Subcutaneous abdominal adipose tissue (tissue), 5 donors: ENCODE results near the gene DPP6.

ENCODE experiments used
- H3K27ac ChIP-seq: one replicate; pipeline ENCODE4 v1.7.0; 2013; ENCODE audit warnings: low read depth, mild to moderate bottlenecking, inconsistent platforms, low read length, moderate library complexity
- H3K27me3 ChIP-seq, 5 donors: one replicate each; pipeline ENCODE4 v1.7.0; 2013; ENCODE audit warnings: low read length in 5 of 5, inconsistent platforms in 1 of 5; ENCODE audit not compliant: control insufficient read depth in 5 of 5, insufficient read depth in 4 of 5
- H3K36me3 ChIP-seq, 5 donors: one replicate each; pipeline ENCODE4 v1.7.0; 2013; ENCODE audit warnings: low read length in 5 of 5; ENCODE audit not compliant: control insufficient read depth in 5 of 5, insufficient read depth in 5 of 5
- H3K4me1 ChIP-seq, 5 donors: one replicate each; pipeline ENCODE4 v1.7.0; 2013; ENCODE audit warnings: low read length in 5 of 5, mild to moderate bottlenecking in 3 of 5, moderate library complexity in 1 of 5; ENCODE audit not compliant: control insufficient read depth in 5 of 5, insufficient read depth in 5 of 5
- H3K4me3 ChIP-seq, 5 donors: one replicate each; pipeline ENCODE4 v1.7.0; 2013; ENCODE audit warnings: low read length in 5 of 5, low read depth in 1 of 5
- H3K9ac ChIP-seq, 5 donors: one replicate each; pipeline ENCODE4 v1.7.0; 2013; ENCODE audit warnings: low read length in 5 of 5, mild to moderate bottlenecking in 4 of 5, moderate library complexity in 3 of 5
- H3K9me3 ChIP-seq, 5 donors: one replicate each; pipeline ENCODE4 v1.7.0; 2013; ENCODE audit warnings: low read length in 5 of 5; ENCODE audit not compliant: control insufficient read depth in 5 of 5
- donor health status: healthy.
- donor health status: healthy.
- donor health status: healthy.
- donor health status: healthy.
- donor health status: healthy.

DPP6 gene

DNA sequence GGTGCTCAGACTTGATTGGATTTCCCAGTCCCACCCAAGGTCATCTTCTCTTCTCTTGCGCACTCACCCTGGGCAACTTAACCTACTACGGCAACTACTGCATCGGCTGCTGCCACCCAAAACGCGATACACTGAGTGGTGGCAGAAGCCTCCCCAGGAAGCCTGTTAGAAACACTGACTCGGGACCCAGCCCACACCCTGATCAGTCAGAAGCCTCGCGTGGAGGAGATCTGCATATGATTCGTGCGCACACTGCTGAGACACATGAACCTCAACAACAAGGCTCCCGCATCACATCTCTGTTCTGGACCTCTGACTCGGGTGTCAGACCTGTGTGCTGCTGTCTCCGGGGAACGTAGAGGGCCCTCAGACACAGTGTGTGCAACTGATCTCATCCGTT is 531.3 kb downstream of the DPP6 start:
- Histone ChIP-seq H3K4me3 (no peak overlapping the region), H3K27me3 (no peaks in the 10 kb centered on the region), H3K4me1 (peaks cover 0 to 4% (median 0%) of the 10 kb centered on the region in 5 donors), H3K36me3 (no peaks in the 10 kb centered on the region), H3K27ac (no peak overlapping the region), H3K9ac (no peak overlapping the region), H3K9me3 (peaks cover 0 to 2% (median 0%) of the 10 kb centered on the region in 5 donors)

DNA sequence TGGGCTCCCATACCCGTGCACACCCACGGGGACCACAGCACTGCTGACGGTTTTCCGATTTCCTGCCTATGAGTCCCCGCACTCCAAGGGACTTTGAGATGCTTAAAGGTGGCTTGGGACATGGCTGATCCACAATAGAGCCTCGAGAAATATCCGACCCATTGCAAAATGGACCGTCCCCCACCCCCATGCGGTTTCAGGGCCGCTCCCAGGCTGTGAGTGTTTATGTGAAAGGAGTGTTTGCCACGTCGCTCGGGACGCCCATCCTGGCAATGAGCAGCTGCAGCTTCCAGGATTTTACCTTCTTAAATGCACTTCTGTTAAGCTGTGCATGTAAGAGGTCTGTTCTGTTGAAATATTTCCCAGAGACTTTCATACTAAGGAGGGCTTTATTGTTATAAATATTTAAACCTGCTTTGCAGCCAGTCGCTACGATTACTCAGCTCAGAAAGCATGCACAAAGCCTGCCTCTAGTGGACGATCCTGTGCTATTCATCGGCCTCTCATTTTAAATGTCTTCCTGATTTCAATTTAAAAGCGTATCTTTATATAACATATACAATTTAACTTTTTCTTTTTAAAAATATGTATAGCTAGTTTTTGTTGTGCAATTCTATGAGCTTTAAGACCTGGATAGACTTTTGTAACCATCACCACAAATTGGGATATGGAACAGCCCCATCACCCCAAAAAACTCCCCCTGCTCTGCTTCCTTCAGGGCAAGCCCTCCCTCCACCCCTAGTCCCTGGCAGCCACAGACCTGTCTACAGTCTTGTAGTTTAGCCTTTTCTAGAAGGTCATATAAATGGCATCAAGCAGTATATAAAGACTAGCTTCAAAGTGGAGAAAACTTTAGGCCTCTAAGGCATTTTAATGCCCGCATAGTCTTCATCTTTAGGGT is 532.4 kb downstream of the DPP6 start:
- Histone ChIP-seq H3K36me3 (no peaks in the 10 kb centered on the region), H3K4me3 (peak overlapping the region in 1 of 5 donors; percentile 14), H3K9ac (no peak overlapping the region), H3K4me1 (peaks cover 0 to 4% (median 0%) of the 10 kb centered on the region in 5 donors), H3K27ac (no peak overlapping the region), H3K9me3 (peaks cover 0 to 2% (median 0%) of the 10 kb centered on the region in 5 donors), H3K27me3 (no peaks in the 10 kb centered on the region)

DNA sequence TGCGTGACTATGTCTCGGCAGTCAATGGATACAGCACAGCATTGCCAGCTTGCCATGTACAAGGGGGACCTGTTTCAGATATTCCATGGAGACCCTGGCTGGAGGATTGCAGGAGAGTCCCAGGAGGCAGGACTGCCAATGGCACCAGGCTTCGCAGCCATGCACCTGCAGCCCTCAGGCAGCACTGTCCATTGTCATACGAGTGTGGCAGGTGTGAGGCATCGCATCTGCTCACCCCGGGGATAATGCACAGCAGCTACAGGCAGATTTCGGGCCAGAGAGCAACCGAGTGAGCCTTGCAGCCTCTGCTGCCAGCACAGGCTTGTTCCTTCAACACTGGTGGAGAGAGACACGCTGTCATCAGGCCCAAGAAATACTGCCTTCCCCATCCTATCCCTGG is 535.6 kb downstream of the DPP6 start:
- H3K4me3 ChIP-seq = no peak overlapping the region
- no peaks in the 10 kb centered on the region for H3K36me3 ChIP-seq
- H3K9ac ChIP-seq = no peak overlapping the region
- H3K4me1 ChIP-seq = peaks cover 0 to 15% (median 6%) of the 10 kb centered on the region in 5 donors
- H3K27me3 ChIP-seq = no peaks in the 10 kb centered on the region
- no peak overlapping the region for H3K27ac ChIP-seq
- H3K9me3 ChIP-seq = peaks cover 0 to 7% (median 0%) of the 10 kb centered on the region in 5 donors

DNA sequence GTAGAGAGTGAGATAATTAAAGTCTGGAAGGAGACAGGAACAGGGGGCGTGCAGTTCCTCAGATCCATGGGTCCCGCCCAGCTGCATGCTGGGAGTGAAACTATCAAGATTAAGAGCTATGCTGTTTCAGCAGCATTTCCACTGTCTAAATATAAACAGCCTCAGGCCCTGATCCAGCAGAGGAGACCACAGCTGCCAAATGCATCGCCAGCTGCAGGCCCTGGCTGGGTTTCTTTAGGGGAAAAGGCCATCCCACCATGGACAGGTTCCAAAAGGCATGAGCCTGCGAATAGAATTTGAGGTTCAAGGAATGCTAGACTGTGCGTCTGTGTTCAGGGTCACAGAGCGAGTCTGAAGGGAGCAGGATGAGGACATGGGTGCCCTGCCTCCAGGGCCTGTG is 539.3 kb downstream of the DPP6 start:
- Histone ChIP-seq H3K9me3 (peaks cover 0 to 8% (median 0%) of the 10 kb centered on the region in 5 donors), H3K36me3 (no peaks in the 10 kb centered on the region), H3K9ac (no peak overlapping the region), H3K4me1 (peaks cover 0 to 12% (median 6%) of the 10 kb centered on the region in 5 donors), H3K27ac (no peak overlapping the region), H3K27me3 (no peaks in the 10 kb centered on the region), H3K4me3 (peak overlapping the region in 1 of 5 donors; percentile 25)

DNA sequence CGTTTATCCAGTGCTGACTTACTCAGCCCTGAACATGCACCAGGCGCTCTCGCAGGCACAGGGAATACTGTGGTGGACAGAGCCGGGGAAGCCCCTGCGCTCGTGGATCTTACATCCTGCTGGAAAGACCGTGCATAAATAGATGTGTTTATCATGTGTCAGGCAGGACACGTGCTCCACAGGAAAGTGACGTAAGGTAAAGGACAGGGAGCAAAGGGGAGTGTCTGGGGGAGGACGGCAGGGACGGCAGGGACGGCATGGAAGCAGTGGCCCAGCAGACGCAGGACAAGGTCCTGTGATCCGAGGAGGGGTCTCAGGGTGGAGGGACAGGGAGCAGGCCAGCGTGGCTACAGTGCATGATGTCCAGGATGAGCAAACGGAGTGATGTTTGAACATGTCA is 540.2 kb downstream of the DPP6 start:
- Histone ChIP-seq H3K36me3 (no peaks in the 10 kb centered on the region), H3K27ac (no peak overlapping the region), H3K9ac (no peak overlapping the region), H3K4me1 (peaks cover 0 to 12% (median 6%) of the 10 kb centered on the region in 5 donors), H3K27me3 (no peaks in the 10 kb centered on the region), H3K9me3 (peaks cover 0 to 8% (median 0%) of the 10 kb centered on the region in 5 donors), H3K4me3 (no peak overlapping the region)

DNA sequence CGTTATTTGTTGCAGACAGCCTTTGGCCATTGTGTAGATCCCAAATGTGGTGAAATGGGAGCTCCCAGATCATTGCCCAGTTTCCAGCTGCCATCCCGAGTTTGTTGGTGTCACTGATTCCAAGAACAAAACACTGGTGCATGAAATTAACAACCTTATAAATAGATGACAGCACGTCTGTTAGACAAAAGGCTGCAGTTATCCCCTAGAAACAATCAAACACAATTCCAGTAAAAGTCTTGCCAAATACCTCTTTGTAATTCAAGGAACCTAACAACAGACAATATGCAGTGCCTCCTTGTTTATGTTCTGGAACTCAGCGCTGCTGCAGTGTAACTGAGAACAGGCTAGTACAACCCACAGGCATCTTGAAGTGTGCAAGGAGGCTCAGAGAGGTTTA is 546.2 kb downstream of the DPP6 start:
- Histone ChIP-seq H3K27me3 (no peaks in the 10 kb centered on the region), H3K9ac (no peak overlapping the region), H3K36me3 (no peaks in the 10 kb centered on the region), H3K27ac (no peak overlapping the region), H3K4me3 (no peak overlapping the region), H3K4me1 (peaks cover 0 to 5% (median 0%) of the 10 kb centered on the region in 5 donors), H3K9me3 (no peaks in the 10 kb centered on the region)

DNA sequence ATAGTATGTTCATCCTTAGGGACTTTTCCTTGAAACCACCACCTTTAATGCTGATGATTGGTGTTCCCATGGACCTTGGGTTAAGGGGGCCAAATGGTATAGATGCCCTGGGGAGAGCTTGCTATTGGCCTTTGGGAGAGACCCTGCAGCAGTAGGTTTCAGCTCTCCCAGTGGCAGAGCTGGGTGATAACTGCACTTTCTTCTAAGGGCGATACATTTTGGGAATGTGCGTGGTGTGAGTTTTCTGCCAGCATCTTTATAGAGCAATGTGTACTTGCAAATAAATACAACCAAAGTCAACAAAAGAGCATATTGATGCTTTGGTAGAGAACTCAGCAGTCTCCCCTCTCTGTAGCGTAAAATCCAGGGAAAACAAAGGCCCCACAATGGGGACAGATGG is 546.7 kb downstream of the DPP6 start:
- no peaks in the 10 kb centered on the region for H3K9me3 ChIP-seq
- H3K27ac ChIP-seq = no peak overlapping the region
- peaks cover 0 to 5% (median 0%) of the 10 kb centered on the region in 5 donors for H3K4me1 ChIP-seq
- H3K9ac ChIP-seq = no peak overlapping the region
- H3K36me3 ChIP-seq = no peaks in the 10 kb centered on the region
- no peaks in the 10 kb centered on the region for H3K27me3 ChIP-seq
- H3K4me3 ChIP-seq = no peak overlapping the region

DNA sequence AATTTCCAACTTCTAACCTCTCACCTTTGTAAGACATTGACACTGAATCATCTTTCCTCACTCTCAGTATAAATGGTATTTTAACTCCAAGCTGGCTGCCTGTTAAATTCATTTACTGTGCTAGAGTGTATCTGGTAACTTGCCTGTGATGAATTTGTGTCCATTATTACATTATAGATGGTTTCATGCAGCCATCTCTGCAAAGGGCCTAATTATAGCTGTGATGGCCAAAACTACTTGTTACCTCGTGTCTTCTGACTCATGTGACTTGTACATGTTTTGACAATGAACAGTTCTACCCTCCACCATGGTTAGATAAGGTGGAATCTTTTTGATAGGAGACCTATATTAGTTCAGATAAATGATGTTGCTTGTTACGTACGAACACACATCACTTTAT is 558.7 kb downstream of the DPP6 start:
- Histone ChIP-seq H3K4me3 (no peak overlapping the region), H3K27ac (no peak overlapping the region), H3K36me3 (no peaks in the 10 kb centered on the region), H3K9me3 (peaks cover 0 to 4% (median 0%) of the 10 kb centered on the region in 5 donors), H3K9ac (no peak overlapping the region), H3K4me1 (no peaks in the 10 kb centered on the region), H3K27me3 (no peaks in the 10 kb centered on the region)

DNA sequence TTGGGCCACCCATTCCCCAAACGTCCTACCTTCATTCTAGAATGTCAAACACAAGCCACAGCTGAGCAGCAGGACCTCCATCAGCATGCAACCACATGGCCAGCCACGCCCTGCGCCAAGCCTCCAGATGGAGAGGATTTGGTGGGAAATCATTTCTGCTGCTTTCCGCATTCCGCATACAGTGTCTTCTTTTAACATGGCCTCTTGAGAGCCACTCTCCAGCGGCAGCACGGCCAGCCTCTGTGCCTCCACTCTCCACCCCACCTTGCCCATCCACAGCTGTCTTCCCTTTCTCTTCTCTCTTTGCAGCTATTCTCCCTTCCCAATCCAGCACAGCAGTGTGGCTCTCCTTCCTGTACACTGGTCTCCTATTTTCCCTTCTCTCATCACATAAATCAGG is 561.6 kb downstream of the DPP6 start:
- Histone ChIP-seq H3K9ac (no peak overlapping the region), H3K4me1 (no peaks in the 10 kb centered on the region), H3K27ac (no peak overlapping the region), H3K9me3 (peaks cover 0 to 4% (median 0%) of the 10 kb centered on the region in 5 donors), H3K36me3 (no peaks in the 10 kb centered on the region), H3K27me3 (no peaks in the 10 kb centered on the region), H3K4me3 (no peak overlapping the region)

DNA sequence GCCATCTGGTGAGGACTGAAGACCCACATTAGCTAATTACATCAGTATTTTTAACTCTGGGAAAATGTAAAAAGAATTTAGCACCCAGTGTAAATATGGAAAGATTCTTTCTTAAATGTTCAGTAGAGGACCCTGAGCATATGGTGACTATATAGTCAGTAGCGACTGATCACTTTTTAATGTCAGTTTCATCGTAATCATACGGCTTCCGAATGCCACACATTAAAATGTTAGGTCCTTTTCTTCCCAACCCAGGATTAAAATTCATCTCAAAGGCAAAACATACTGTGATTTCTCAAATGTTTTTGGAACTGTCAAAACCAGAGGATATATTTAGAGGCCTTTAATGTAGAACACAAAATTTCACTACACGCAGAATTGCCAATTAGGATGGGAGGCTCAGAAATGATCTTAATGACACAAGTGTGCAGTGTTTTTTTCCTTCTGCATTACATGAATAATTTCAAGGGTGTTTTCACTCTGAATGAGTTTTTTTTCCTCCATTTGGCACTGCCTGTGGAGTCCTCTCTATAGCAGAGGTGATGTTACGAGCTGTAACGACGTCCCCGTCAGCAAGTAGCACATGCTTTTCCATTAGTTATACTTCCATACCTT is 568.0 kb downstream of the DPP6 start:
- Histone ChIP-seq H3K9ac (no peak overlapping the region), H3K27ac (no peak overlapping the region), H3K4me3 (no peak overlapping the region), H3K36me3 (no peaks in the 10 kb centered on the region), H3K27me3 (no peaks in the 10 kb centered on the region), H3K9me3 (peaks cover 0 to 2% (median 0%) of the 10 kb centered on the region in 5 donors), H3K4me1 (no peaks in the 10 kb centered on the region)
